Eye (tissue), 1 donor: ENCODE measurements around the gene SFMBT1.
A peak's percentile ranks its signal among the peaks of the same experiment; 100 is the strongest.
"Not testable (repeated sequence)": the region's sequence is repeated elsewhere in the genome, so short reads cannot be mapped to it uniquely, and the experiment has no call there.

Experiments used
- DNase-seq: peaks from one replicate; pipeline ENCODE4 v3.0.0-alpha.2; 2015

Gene SFMBT1

DNA sequence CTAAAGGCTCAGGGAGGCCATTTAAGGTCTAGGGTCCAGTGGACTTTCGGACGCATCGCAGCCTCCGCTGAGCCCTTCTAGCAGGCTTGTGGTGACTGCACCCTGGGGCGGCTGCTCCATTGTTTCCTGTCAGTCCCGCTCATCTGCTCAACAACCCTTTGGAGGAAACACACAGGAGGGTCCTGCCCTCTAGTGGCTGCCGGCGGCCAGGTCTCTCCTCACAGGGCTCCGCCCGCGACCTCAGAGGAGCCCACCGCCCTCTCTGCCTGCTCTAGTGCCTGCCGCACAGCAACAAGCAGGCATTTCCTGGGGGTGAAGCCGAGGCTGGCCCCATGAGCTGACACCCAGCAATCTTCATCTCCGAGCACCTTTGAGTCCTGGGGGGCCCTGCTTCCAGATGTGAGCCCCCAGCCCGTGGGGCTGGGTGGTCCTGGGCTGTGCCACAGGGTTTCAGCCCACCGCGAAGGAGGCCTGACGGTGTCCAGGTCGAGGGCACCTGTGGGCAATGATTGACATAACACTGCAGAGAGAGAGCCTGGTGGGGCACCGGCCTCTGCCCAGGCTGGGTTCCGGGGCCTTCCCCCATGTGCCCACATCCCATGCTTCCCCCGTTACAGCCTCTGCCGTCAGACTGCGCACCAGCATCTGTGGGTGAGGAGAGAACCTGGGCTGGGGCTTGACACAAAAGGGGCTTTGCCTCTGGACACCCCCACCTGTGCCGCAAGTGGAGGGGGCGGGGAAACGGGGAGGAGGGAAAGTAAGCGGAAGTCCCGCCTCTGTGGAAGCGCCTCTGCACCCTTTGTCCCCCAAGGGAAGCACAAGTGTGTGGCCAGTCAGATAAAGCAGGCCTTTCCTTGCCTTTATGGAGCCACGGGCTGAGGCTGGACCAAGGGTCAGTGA is 27.0 kb upstream of the SFMBT1 start:
- peak; percentile 93 for DNase-seq

DNA sequence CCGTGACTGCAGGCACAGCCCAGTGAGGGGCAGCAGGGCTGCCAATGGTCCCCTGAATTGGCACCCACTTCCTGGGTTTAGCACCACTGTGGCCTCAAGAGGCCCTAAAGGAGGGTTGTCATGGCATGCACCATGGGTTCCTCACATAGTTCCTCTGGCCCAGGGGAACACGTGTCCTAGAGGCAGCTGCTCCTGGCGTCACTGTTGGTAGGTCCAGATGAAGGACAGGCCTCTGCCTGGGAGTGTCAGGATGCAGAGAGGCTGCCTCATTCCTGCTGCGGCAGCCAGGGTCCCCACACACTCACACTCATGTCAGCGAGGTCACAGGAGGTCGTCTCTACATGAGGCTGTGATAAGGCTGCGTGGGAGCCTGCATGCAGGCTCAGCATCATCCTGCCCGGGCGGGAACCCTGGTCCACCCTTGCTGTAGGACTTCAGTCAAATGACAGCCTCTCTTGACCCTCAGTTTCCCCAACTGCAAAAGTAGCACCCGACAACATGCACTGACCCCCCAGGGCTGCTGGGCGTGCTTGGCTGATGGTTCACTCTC is 26.1 kb upstream of the SFMBT1 start:
- no peak for DNase-seq

DNA sequence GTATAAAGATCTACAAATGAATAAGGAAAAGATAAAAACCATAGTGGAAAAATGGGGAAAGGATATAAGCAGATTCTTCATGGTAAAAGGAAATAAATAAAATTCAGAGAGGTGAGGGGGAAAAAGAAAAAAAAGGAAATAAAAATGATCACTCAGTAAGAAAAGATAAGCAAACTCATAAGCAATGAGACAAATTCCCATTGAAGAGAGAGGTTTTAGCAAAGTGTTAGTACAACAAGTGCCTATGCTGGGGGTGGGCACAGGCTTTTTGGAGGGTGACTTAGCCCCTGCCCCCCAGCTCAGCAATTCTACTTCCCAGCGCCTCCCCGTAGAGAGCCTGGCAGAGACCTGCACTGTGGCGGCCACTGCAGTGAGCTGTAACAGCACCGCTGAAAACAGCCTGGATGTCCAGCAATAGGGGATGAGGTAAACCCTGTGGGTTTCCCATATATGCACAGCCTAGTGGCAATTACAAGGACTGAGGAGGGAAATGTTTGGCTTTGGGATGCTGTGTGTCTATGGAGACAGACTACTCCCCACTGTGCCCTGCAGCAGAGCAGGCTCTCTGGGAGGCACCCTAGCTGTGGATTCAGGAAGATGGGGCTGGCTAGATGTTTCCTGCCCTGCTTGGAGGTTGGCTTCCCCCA is 23.7 kb upstream of the SFMBT1 start:
- no peak for DNase-seq

DNA sequence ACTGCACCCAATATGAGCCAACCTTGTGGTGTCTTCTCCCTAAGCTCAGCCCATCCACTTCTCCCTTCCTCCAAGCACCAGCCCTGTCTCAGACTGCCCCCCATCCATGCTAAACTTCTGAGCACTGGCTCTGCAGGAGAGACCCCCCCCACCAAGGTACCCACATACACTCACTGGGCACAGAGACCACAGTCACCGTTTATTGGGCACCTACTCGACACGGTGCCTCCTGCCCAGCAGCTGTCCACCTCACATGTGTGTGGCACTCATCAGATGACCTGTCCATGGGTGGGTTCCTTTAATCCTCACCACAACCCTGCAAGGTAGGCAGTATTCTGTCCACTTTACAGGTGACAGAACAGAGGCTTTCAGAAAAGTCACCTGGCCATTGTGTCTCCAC is 22.3 kb upstream of the SFMBT1 start:
- DNase-seq = no peak

DNA sequence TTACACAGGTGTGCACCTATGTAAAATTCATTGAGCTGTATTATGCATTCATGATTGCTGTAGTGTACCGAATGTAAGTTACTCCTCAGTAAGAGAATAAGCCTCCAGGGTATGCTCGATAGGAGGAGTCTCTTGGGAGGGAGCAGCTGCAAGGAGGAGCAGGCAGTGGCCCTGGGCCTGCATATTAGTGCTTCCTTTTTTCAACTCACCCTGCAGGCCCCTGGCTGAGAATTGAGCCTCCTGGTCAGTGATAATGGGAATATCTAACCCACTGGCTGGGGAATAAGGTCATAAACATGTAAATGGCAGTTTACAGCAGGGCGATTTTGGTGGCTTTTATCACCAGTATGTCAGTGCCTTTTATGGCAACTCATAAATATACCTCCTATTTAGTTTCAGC is 21.7 kb upstream of the SFMBT1 start:
- DNase-seq = peak; percentile 40

DNA sequence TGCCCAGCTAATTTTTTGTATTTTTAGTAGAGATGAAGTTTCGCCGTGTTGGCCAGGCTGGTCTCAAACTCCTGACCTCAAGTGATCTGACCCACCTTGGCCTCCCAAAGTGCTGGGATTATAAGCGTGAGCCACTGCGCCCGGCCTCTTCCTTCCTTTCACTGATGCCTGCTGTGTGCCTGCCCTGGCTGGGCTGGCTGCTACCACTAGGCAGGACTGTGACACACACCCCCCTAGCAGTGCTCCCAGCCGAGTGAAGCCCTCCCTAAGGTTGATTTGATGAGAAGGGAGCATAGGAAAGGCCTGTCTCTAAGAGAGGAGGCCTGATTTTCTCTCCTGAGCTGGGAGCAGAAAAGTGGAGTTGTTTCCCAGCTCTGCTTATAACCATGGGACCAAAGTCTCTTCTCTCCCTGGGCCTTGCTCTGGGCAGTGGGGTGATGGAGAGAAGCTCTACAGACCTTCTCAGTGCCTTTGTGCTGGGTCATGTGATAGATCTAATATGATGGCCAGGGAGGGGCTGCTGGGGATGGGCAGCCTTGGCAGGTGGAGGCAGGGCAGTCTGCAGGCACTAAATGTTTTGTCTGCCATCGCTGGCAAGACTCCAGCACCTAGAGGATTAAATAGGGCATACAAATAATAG is 20.1 kb upstream of the SFMBT1 start:
- DNase-seq = no peak

DNA sequence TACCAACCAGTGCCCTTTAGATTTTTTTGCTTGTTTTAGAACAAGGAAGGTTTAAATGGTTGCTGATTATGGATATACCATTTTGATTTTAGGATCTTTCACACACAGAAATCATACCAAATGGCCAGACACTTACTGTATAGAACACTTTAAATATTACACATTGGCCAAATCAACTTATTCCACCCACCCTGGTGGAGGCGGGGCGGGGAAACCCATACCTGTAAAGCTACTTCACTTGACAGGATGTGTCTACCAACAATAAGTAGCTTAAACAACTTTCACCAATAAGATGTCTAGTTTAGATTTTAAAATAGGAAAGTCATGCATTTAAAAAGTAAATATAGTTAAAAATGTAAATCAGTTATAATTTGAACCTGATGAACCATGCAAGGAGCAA is 17.0 kb upstream of the SFMBT1 start:
- no peak for DNase-seq

DNA sequence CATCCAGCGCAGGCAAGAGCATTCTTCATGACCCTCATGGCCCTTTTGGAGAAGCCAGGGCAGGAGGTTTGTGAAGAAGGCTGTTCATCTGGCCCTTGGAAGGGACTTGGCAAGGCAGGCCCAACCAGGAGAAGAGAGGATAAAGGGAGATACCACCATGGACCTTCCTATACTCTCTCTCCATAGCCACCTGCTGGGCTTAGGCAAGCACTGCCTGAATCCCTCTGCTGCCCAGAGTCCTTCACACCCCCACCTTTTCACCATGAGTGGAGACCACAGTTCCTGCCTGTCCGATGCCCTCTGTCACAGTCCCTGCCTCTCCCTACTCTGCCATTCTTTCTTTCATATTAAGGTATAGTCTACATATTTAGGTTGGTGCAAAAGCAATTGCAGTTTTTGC is 10.6 kb upstream of the SFMBT1 start:
- no peak for DNase-seq

DNA sequence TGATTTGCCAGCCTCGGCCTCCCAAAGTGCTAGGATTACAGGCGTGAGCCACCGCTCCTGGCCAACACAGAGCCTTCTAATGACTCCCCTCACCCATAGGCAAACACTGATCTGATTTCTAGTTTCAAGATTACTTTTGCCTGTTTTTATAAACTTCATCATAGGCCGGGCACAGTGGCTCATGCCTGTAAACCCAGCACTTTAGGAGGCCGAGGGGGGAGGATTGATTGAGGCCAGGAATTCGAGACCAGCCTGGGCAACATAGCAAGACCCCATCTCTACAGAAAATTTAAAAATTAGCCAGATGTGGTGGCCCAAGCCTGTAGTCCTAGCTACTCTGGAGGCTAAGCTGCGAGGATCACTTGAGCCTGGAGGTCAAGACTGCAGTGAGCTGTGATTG is 8.4 kb upstream of the SFMBT1 start:
- DNase-seq = not testable (repeated sequence)

DNA sequence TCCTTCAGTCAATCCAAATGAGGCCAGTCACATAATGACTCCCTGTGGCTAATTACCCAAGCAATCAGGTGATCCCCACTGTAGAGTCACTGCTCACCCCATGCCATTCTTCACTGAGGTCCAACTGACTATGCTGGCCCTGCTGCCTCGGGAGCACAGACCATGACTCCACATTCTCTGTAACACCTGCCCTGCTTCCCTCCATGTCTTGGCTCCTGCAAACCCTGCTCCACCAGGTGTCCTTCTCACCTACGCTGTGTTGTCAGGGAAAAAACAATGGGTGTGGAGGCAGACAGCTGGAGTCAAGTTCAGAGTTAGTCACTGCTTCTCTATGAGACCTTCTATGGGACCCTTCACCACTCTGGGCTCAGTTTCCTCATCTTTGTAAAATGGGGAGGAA is 6.1 kb upstream of the SFMBT1 start:
- DNase-seq = no peak

DNA sequence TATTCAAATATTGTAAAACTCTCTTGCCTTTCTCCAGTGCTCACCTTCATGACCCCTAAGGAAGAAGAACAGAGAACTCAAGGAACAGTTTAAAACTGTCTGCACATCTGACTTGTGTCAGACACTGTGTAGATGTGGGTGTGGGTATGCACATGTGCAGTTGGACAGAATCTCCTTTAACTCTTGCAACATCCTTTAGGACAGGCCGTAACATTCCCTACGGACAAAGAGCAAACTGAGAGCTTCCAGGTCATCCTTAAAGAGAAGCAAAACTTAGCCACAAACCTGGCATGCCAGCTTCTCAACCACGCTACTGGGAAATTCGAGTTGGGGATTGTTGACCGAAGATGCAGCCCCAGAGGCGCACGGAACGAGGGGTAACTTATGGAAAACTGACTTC is 4.1 kb upstream of the SFMBT1 start:
- DNase-seq = no peak

DNA sequence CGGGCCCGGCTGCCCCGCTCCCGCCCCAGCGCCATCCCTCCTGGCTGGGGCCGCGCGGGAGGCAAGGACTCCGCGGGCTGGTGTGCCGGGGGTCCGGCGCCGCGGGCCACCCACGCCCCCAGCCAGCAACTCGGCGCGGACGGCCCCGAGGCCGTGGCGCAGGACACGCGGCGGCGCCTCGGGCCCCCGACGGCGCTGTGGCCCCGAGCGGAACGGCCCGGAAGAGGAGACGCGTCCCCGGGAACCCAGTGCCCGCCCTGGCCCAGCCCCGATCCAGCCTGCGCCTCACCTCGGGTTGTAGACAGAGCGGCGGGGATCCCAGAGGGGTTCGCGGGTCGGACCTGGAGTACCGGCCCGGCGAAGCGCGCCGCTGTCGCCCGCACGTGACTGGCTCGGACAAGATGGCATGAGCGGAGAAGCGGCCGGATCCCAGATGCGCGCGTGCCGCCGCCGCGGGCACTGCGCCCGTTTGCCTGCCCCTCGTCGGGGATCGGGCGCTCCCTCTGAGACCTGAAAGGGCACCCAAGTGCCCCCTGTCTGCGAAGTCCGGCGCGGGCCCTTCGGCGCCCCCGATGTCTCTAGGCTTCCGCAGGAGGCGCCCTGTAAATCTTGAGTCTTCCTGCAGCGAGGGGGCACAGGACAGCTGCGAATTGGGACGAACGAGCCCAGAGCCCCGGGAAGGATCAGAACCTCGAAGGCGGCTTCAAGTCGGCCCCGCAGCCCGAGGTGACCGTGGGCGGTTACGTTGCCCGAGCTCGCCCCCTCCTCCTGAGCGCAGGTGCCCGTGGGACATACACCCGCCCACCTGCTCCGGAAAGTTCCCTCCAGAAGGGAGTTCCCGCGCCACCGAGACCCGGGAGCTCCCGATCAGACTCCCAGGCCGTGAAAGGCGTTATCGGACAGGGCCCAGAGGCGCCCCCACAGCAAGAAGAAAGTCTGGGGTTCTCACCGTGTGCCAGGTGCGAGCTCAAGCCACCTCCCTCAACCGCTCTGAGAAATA is 598 bp upstream of the SFMBT1 start:
- DNase-seq = peak; percentile 83

DNA sequence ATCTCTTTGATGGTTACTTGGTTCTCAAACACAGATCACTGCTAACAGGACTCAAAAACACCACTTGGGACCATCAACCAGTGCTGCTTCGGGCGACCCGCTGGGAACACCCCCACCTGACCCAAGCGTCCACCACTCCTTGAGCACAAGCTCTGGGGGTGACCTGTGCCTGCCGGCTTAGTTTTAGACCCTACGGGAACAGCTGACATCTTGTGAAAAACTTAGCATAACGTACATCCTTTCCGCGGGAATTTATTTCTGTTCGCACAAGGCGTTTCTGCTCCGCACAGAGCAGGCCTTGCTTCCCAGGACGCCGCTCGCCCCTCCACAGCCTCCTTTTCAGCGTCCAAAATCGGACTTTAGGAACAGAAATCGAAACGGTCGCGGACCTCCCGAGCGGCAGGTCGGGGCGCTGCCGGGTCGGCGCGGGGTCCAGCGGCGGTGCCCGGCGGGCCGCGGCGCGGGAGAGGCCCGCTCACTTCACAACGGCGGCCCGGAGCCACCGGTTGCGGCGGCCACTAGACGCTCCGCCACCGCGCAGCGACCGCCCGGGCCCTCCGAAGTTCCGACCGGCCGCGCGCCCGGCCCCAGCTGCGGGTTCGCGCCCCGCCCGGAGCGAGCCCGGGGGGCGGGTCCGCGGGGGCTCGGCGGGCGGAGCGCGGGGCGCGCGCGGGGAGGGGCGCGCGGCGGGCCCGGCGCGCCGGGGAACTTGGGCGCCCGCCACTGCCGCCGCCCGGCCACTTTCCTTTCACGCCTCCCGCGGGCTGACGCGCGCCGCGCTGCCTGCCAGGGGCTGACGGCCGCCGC is 959 bp downstream of the SFMBT1 start:
- peak; percentile 80 for DNase-seq

DNA sequence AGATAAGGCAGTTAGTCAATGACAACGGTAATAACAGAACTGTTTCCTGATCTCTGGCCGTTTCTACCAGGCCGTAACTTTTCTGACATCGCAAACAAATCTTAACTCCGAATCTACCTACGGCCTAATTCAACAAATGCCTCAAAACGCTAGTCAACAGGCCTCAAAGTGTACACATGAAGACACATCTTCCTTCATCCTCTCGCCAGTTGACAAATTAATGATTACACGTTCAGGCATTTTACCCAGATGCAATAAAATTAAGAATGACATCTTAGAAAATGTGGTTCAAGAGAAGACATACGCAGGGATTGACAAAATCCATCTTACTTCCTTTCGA is 1.5 kb downstream of the SFMBT1 start:
- DNase-seq = no peak

DNA sequence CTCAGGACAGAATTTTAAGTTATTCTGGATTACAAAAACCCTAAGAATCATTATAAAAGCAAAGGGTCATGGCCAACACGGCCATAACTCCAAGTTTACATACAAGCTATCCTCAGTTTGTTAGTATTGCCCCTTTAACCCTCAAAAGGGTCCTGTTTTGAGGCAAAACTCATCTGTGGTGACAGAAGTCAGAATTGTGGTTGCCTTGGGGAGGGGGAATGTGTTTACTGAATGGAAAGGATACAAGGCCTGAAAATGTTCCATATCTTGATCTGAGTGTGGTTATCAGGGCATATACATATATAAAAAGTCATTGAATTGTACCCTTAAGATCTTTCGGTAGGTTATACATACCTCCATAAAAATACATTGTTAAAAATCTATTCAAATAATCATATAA is 2.1 kb downstream of the SFMBT1 start:
- DNase-seq = no peak

DNA sequence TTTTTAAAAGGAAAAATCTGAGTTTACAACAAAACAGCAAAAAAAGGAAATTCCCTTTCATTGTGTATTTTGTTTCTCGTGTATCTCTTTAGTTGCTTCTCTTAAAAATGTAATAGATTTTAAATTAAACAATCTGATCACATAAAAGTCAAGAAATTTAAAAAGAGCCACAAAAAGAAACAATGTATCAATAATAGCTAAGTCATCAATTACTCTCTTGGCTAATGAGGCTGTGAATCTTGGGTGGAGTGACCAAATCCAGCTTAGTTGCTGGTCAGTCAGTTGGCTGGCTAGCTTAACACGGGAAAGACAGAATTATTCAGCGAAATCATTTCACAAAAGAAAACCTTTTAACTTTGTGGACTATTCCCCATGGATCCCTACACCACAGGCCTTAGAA is 3.2 kb downstream of the SFMBT1 start:
- DNase-seq = no peak

DNA sequence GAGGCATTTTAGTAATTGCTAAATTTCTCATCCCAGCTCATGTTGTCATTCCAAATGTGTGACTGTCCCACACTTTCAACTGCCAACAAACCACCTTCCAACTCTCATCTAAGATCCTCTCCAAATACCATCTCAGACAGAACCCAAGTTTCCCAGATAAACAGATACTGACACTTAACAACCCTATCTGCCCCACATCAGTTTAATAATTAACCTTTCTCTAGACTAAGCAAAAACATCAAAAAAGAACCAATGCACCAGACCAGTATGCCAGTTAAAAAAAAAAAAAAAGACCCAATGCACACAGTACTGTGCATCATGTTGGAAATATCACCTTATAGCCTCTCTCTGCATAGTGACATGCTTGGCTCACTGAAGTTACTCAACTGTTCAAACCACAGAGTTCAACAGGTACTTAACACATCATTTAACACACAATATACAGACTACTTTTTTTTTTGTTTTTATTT is 5.5 kb downstream of the SFMBT1 start:
- no peak for DNase-seq

DNA sequence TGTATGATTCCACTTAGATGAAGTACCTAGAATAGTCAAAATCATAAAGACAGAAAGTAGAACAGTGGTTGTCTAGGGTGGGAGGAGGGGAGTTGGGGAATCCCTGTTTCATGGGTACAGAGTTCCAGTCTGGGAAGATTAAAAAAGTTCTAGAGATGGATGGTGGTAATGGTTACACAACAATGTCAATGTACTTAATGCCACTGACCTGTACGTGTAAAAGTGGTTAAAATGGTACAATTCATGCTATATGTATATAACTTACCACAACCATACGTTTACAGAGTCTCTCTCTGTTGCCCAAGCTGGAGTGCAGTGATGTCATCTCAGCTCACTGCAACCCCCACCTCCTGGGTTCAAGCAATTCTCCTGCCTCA is 6.5 kb downstream of the SFMBT1 start:
- no peak for DNase-seq

DNA sequence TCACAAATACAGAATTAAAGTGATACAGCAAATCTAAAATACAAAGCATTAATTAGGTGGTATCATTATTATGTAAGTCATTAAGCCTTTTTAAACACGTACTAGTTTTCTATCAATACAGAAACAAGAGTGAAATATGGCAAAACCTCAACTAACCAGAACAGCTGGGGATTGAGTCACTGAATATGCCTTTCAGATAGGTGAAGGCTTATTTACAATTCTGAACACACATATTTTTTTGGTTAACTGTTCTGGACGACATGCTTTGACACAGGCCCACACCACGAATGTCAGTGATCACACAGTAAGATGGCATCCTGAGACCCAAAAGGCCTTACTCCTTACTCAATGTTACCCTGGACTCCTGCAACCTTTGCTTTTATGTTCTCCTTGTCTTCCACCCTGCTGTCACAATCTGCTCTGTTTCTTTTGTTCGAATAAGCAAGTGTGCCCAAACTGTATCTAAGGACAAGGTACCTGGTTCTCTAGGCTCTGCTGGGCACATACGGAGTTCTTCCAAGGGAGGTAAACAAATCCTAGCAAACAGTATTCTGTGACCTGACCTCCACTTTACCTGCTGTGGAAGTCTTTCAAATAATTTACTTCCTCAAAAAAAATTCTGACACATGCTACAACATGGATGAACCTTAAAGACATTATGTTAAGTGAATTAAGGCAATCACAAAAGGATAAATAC is 7.0 kb downstream of the SFMBT1 start:
- no peak for DNase-seq

DNA sequence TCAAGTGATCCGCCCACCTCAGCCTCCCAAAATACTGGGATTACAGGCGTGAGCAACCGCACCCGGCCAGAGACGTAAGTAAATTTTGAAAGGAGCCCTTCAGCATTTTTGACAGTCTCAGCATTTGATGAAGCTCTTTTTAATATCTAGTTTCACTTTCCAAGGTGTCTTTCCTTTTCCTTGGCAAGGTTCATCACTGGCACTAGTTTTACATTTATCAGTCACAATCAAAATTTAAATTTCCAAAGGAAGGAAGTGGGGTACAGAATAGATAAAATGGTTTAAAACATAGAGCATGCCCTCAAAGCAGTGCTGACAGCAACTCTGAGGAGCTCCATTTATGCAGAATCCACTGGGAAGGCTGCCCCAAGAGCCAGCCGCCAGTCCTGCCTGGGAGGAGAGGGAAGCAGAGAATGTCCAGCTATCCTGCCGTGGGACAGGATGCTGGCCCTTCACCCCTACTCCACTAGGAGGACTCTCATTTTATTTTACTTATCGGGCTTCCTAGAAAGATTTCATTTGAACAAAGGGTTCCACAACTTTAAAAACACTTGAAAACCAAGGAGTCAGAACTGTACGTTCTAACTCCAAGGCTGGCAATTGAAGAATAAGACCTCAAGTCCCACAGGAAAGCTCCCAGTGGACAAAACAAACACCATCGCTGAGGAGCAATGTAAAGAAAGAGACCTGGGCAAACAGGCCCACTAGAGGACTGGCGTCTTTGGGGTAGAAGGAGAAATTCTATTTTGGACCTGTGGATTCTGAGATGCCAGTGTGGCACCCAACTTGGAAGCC is 9.9 kb downstream of the SFMBT1 start:
- no peak for DNase-seq
